DOHH2 (cell line): Measurements from ENCODE around the gene MYO18B.

ENCODE experiments used
- H3F3A ChIP-seq: fragments of 200-600 bp; sonication (generic), shearing (Covaris generic); 2 replicates; pipeline ENCODE4 v1.6.0; 2016; ENCODE audit warnings: antibody characterized with exemption, mild to moderate bottlenecking; ENCODE audit not compliant: control insufficient read depth, insufficient read depth
- H3K27ac ChIP-seq: fragments of 200-600 bp; sonication (generic); 2 replicates; pipeline ENCODE4 v1.5.1; 2014; ENCODE audit warnings: low read depth, mild to moderate bottlenecking, low read length, moderate library complexity
- H3K27me3 ChIP-seq: fragments of 200-600 bp; sonication (generic); 2 replicates; pipeline ENCODE4 v1.6.1; 2014; ENCODE audit warnings: mild to moderate bottlenecking, low read length, mixed read lengths; ENCODE audit not compliant: control insufficient read depth
- H3K36me3 ChIP-seq: fragments of 200-600 bp; sonication (generic); 2 replicates; pipeline ENCODE4 v1.6.1; 2014; ENCODE audit warnings: mild to moderate bottlenecking, low read length, moderate library complexity, mixed read lengths; ENCODE audit not compliant: control insufficient read depth
- H3K4me1 ChIP-seq: fragments of 200-600 bp; sonication (generic); 2 replicates; pipeline ENCODE4 v1.6.1; 2014; ENCODE audit warnings: mild to moderate bottlenecking, low read length, mixed read lengths; ENCODE audit not compliant: control insufficient read depth
- H3K4me2 ChIP-seq: fragments of 200-600 bp; sonication (generic); 2 replicates; pipeline ENCODE4 v1.6.0; 2014; ENCODE audit warnings: mild to moderate bottlenecking, low read length, moderate library complexity
- H3K4me3 ChIP-seq: fragments of 200-600 bp; sonication (generic); 2 replicates; pipeline ENCODE4 v1.5.1; 2014; ENCODE audit warnings: mild to moderate bottlenecking, low read length, mixed read lengths
- H3K79me2 ChIP-seq: fragments of 200-600 bp; sonication (generic); 2 replicates; pipeline ENCODE4 v1.6.1; 2014; ENCODE audit warnings: mild to moderate bottlenecking, low read length, mixed read lengths; ENCODE audit not compliant: control insufficient read depth
- H3K9me2 ChIP-seq: fragments of 200-600 bp; sonication (generic); replicated peaks from 2 replicates; pipeline ENCODE4 v1.6.1; 2014; ENCODE audit warnings: mild to moderate bottlenecking, low read length, mixed read lengths; ENCODE audit not compliant: control insufficient read depth
- H3K9me3 ChIP-seq: fragments of 200-600 bp; sonication (generic); 2 replicates; pipeline ENCODE4 v1.6.1; 2014; ENCODE audit warnings: antibody characterized with exemption, low read length, mixed read lengths; ENCODE audit not compliant: control insufficient read depth, insufficient read depth
- H4K20me1 ChIP-seq: fragments of 200-600 bp; sonication (generic); 2 replicates; pipeline ENCODE4 v1.6.0; 2014; ENCODE audit warnings: low read depth, mild to moderate bottlenecking, antibody characterized with exemption, low read length, moderate library complexity; ENCODE audit not compliant: control insufficient read depth, insufficient read depth
- EZH2phosphoT487 ChIP-seq: fragments of 200-600 bp; sonication (generic); IDR thresholded peaks from 2 replicates; pipeline ENCODE4 v1.6.1; 2017; ENCODE audit warnings: borderline replicate concordance, mild to moderate bottlenecking, antibody characterized with exemption, low read length, moderate library complexity, mixed read lengths
- TF ChIP-seq, protein P1 (sequence below): fragments of 200-600 bp; sonication (generic); IDR thresholded peaks from one replicate; pipeline ENCODE4 v1.5.1; 2014; ENCODE audit warnings: antibody characterized with exemption, mild to moderate bottlenecking, low read depth, low read length; ENCODE audit not compliant: poor library complexity, severe bottlenecking

MYO18B gene

DNA sequence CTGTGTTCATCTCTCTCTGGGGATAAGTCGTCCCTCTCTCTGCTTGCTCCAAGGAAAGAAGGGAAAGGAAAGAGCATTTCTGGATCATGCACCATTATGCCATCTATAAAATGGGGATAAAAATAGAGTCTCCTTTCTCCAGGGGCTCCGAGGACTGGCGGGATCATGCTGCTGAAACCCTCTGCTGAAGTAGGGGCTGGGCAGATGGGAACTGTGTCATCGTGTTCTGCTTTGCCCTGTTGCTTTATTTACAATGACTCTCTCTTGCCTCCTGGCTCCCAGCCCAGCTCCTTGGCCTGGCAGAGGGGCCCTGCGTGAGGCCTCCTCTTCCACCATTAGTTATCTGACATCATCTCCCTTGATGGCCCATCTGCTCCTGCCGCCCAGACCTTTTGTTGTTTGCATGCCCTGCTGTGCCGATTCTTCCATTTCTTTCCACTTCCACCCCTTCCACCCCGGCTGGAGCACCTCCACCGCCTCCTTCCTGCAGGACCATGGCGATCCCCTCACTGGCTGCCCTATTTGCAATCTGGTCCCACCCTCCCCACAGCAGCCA lies 200.9 kb downstream of the MYO18B start:
- Histone ChIP-seq H3K27me3 (peaks cover 2% of the 10 kb centered on the region; the same call in 1 of the 2 replicates), H3K9me3 (no peaks in the 10 kb centered on the region), H3K4me3 (no peak overlapping the region), H3K36me3 (no peaks in the 10 kb centered on the region), H3K79me2 (no peaks in the 10 kb centered on the region), H3K4me1 (no peaks in the 10 kb centered on the region), H4K20me1 (no peaks in the 10 kb centered on the region), H3K9me2 (no peaks in the 10 kb centered on the region), H3K4me2 (no peak overlapping the region), H3K27ac (no peak overlapping the region), H3F3A (no peaks in the 10 kb centered on the region)
- no peak for TF ChIP-seq EZH2phosphoT487

DNA sequence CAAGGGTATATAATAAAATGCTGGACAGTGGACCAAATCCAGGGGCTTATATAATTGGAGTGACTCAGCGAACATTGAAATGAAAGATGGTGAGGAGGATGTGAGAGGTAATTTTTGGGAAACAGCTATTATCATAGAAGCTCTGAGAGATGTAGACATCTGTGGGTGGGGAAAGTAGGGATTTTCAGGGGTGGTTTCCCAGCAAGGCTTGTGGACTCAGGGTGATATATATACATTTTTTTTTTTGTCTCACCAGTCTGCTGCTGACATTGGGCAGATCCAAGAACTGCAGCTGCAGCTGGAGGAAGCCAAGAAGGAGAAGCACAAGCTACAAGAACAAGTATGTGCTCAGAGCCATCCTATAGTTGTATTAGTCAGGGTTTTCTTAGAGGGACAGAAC lies 208.1 kb downstream of the MYO18B start:
- Histone ChIP-seq H3K79me2 (no peaks in the 10 kb centered on the region), H3K36me3 (no peaks in the 10 kb centered on the region), H4K20me1 (no peaks in the 10 kb centered on the region), H3K27ac (no peak overlapping the region), H3K4me2 (no peak overlapping the region), H3K27me3 (no peaks in the 10 kb centered on the region), H3F3A (no peaks in the 10 kb centered on the region), H3K9me2 (no peaks in the 10 kb centered on the region), H3K9me3 (no peaks in the 10 kb centered on the region), H3K4me3 (no peak overlapping the region), H3K4me1 (no peaks in the 10 kb centered on the region)
- TF ChIP-seq, protein P1, sequence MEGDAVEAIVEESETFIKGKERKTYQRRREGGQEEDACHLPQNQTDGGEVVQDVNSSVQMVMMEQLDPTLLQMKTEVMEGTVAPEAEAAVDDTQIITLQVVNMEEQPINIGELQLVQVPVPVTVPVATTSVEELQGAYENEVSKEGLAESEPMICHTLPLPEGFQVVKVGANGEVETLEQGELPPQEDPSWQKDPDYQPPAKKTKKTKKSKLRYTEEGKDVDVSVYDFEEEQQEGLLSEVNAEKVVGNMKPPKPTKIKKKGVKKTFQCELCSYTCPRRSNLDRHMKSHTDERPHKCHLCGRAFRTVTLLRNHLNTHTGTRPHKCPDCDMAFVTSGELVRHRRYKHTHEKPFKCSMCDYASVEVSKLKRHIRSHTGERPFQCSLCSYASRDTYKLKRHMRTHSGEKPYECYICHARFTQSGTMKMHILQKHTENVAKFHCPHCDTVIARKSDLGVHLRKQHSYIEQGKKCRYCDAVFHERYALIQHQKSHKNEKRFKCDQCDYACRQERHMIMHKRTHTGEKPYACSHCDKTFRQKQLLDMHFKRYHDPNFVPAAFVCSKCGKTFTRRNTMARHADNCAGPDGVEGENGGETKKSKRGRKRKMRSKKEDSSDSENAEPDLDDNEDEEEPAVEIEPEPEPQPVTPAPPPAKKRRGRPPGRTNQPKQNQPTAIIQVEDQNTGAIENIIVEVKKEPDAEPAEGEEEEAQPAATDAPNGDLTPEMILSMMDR = no peak
- TF ChIP-seq EZH2phosphoT487 = no peak

DNA sequence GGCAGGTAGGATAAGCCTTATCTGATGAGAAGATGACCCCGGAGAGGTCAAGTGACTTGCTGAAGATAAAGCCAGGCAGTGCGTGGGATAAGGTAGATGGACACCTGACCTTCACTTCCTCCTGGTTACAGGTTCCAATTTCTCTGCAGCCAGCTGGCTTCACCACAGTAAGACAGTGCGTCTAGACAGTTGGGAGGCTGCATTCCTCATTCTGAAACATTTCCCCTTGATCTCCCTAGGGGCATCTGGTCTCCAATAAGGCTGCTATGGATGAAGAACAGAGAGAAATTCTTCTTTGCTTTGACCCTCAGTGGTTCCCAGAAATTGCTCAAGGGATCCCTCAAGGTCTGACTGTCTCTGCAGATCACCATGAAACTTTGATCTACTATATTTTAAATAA lies 211.3 kb downstream of the MYO18B start:
- no peaks in the 10 kb centered on the region for H3K9me3 ChIP-seq
- no peaks in the 10 kb centered on the region for H3K79me2 ChIP-seq
- H3K4me1 ChIP-seq = no peaks in the 10 kb centered on the region
- no peaks in the 10 kb centered on the region for H3K36me3 ChIP-seq
- TF ChIP-seq, protein P1 = no peak
- TF ChIP-seq EZH2phosphoT487 = no peak
- no peaks in the 10 kb centered on the region for H3K27me3 ChIP-seq
- no peaks in the 10 kb centered on the region for H3F3A ChIP-seq
- no peaks in the 10 kb centered on the region for H4K20me1 ChIP-seq
- H3K27ac ChIP-seq = no peak overlapping the region
- H3K9me2 ChIP-seq = no peaks in the 10 kb centered on the region
- no peak overlapping the region for H3K4me3 ChIP-seq
- no peak overlapping the region for H3K4me2 ChIP-seq

DNA sequence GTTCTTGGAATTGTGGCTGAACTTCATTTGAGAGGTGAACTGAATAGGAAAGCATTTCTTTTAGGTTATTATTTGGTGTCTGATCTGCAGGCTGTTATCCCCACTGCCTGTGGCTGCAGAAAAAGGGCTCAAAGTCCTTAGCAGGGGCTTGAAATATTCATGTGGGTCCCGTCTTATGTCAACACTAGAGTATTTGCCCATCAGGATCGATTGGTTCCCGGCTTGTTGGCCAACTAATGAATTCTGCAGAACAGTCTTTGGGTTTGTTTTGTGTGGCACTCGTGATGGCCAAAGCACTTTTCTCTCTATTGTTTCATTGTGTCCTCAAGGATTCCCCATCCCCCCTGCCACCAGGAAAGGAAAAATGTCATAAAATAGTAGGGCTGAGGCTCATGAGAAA lies 211.9 kb downstream of the MYO18B start:
- Histone ChIP-seq H3K27me3 (no peaks in the 10 kb centered on the region), H4K20me1 (no peaks in the 10 kb centered on the region), H3K9me3 (no peaks in the 10 kb centered on the region), H3K4me1 (no peaks in the 10 kb centered on the region), H3K36me3 (no peaks in the 10 kb centered on the region), H3K79me2 (no peaks in the 10 kb centered on the region), H3K4me2 (no peak overlapping the region), H3K27ac (no peak overlapping the region), H3K9me2 (no peaks in the 10 kb centered on the region), H3K4me3 (no peak overlapping the region), H3F3A (no peaks in the 10 kb centered on the region)
- no peak for TF ChIP-seq EZH2phosphoT487
- TF ChIP-seq, protein P1 = no peak
